PFSK-1 (cell line): ENCODE data around the gene ADAP1.

Experiments used
- FOXP2 ChIP-seq: optimal IDR thresholded peaks from 2 replicates; pipeline ENCODE3; 2011; ENCODE audit warnings: borderline replicate concordance, control low read depth, inconsistent platforms; ENCODE audit not compliant: insufficient read depth; ENCODE audit errors: extremely low read length, extremely low read depth
- POLR2AphosphoS5 ChIP-seq: IDR thresholded peaks from 2 replicates; pipeline ENCODE4 v1.6.1; 2012; ENCODE audit warnings: low read depth, mild to moderate bottlenecking, control low read depth, low read length, moderate library complexity
- SIN3A ChIP-seq: IDR thresholded peaks from 2 replicates; pipeline ENCODE4 v1.6.1; 2012; ENCODE audit warnings: mild to moderate bottlenecking, low read length, moderate library complexity, borderline replicate concordance; ENCODE audit not compliant: insufficient read depth
- TAF1 ChIP-seq: IDR thresholded peaks from 2 replicates; pipeline ENCODE4 v1.6.1; 2012; ENCODE audit warnings: low read length, control low read depth, borderline replicate concordance; ENCODE audit not compliant: insufficient read depth
- TF ChIP-seq, protein P1 (sequence below), 2 experiments: IDR thresholded peaks; 2 replicates each; pipeline versions ENCODE4 v1.6.1 to v1.8.0; 2011 to 2012; ENCODE audit warnings: low read depth in 2 of 2, low read length in 2 of 2, control low read depth in 1 of 2, inconsistent platforms in 1 of 2, mild to moderate bottlenecking in 1 of 2, moderate library complexity in 1 of 2; ENCODE audit not compliant: insufficient read depth in 1 of 2

GRCh38 chr7:880450-880849 lies 74.0 kb downstream of the ADAP1 start:
- TF ChIP-seq POLR2AphosphoS5, result no peak
- TF ChIP-seq, protein P1, sequence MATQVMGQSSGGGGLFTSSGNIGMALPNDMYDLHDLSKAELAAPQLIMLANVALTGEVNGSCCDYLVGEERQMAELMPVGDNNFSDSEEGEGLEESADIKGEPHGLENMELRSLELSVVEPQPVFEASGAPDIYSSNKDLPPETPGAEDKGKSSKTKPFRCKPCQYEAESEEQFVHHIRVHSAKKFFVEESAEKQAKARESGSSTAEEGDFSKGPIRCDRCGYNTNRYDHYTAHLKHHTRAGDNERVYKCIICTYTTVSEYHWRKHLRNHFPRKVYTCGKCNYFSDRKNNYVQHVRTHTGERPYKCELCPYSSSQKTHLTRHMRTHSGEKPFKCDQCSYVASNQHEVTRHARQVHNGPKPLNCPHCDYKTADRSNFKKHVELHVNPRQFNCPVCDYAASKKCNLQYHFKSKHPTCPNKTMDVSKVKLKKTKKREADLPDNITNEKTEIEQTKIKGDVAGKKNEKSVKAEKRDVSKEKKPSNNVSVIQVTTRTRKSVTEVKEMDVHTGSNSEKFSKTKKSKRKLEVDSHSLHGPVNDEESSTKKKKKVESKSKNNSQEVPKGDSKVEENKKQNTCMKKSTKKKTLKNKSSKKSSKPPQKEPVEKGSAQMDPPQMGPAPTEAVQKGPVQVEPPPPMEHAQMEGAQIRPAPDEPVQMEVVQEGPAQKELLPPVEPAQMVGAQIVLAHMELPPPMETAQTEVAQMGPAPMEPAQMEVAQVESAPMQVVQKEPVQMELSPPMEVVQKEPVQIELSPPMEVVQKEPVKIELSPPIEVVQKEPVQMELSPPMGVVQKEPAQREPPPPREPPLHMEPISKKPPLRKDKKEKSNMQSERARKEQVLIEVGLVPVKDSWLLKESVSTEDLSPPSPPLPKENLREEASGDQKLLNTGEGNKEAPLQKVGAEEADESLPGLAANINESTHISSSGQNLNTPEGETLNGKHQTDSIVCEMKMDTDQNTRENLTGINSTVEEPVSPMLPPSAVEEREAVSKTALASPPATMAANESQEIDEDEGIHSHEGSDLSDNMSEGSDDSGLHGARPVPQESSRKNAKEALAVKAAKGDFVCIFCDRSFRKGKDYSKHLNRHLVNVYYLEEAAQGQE (IDR thresholded peaks at IDR 0.05; ENCODE audit: insufficient read depth in 1 of 2, low read depth in 2 of 2, low read length in 2 of 2), result no peak
- no peak for TF ChIP-seq TAF1
- TF ChIP-seq SIN3A, result no peak
- no peak for TF ChIP-seq FOXP2
